ENCODE data around the gene CEP112.

The CEP112 gene

DNA sequence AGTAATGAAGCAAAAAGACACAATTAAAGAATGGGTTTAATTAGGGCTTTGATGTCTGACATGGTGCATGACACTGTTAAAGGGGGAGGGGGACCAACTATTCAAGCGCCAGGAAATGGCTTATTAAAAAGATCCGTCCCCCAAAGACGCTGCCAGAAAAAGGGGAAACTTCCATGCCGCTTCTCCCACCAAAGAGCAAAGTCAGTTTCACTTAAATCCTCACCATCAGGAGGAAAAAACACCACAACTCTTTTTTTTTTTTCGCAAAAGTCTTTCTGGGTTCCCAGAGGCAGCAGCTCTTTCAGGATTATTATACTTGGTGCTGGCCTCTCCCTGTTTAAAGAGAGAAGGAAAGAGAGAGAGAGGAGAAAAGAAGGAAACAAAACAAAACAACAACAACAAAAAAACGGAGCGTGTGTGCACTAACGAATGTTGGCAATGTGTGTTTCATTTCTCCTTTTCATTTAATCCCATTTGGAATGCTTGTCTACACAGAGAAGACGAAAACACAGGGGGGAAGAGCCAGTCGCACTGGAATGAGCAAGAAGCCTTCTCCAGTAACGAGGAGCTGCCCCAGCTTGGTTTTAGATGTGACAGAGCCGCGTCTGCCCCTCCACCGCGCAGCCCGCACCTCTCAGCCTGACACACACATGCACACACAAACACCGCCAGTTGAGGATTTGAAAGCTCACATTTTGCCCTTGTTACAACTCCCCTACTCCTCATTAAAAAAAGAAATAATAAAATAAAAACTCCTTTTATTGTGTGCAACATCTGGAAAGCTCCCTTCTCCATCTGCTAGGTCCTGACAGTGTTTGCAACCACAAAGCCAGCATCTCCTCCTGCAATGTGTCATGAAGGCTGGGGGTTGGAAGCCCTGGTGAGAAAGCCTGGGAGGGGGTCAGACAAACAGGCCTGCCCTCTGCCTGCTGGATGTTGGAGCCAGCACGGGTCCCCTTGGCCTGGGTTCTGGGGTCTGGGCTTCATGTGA is 597.8 kb downstream of the CEP112 start:
- TF ChIP-seq GATA3 (IDR thresholded peaks at IDR 0.05; ENCODE audit: low read depth, low read length) = no peak
- no peak for TF ChIP-seq GATA2 (IDR thresholded peaks at IDR 0.05; ENCODE audit: low read depth, low read length)

DNA sequence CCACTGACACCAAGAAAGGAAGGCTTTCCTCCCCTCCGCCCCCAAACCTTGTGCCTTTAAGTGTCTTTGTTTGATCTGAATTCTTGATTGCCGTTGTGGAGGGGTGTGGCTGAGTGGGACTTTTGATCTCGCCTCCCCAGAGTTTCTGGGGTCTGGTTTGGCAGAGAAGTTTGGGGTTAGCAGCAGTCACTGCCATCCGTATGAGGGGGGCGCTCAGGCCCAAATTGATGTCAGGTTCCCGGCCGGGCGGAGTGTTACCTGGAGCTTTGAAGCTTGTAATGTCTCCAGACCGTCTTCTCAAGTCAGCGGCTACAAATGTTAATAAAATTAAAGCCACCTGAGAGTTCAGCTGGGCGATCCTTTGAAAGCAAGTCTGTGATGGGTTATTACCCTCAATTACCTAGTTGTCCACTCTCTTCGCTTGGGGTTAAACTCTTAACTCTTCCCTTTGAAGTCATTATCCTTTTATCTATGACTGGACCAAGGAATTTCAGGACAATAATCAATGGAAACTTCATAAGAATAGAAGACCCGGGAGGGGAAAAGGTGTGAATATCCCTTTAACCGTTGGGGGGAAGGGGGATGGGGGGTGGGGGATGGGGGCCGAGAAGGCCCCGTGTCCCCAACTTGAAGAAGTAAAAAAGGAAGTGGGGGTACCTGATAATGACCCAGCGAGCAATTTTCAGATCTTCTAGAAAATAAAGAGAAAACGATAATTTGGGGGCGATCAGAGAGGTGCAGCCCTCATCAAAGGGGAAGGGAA is 598.7 kb downstream of the CEP112 start:
- TF ChIP-seq GATA3 (IDR thresholded peaks at IDR 0.05; ENCODE audit: low read depth, low read length) = no peak

DNA sequence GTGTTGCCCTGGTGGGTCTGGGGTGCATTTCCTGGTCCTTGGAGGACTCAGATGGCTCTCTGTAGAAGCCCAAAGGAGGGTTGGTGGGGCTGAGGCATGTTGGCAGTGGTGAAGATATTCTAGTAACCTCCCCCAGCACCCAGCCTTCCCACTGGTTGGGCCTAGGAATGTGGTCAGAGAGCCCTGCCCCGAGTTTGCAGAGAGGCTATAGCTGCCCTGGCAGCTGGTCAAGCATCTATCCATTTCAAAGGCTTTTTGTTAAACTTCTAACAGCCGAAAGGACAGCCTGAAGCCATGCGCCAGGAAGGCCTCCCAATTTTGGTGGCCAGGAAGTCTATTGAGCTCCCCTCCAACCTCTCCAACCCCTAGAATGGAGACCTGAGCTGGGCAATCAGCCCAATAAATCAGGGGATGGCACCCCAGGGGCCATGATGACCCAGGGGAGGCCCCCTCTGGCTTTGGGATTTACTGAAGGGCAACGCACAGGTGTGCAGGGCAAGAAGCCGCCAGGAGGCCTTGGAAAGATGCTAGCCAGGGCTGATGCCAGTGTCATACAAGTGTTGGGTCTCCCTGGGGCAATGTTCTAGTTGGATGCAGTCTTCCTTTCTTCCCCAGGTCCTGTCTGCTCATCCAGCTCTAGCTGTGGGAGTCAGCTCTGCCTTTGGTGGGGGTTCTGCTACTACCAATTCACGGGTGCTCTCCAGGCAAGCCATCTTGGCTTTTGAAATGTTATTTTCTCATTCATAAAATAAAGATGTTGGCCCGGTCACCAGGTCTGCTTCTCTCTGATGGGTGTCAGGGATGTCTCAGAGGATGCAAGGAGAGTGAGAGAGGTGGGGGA is 599.6 kb downstream of the CEP112 start:
- TF ChIP-seq GATA2 (IDR thresholded peaks at IDR 0.05; ENCODE audit: low read depth, low read length) (no peak), GATA3 (IDR thresholded peaks at IDR 0.05; ENCODE audit: low read depth, low read length) (no peak)

DNA sequence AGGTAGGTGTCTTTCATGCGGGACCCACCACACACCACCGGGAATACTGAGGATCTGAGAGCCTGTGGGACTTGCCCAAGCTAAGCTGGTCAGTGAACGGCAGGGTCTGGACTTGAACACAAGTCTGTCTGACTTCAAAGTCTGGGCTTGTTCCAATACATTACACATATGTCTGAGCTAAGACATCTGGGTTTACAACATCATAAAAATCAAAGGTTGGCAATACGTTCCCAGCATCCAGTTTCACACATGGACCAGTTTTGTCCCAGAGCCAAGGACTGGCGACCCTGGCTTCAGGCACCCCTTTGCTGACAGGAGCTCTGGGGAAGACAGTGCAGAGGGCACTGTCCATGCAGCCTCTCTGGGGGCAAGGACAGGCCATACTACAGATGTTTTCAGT is 602.6 kb downstream of the CEP112 start:
- TF ChIP-seq GATA3 (IDR thresholded peaks at IDR 0.05; ENCODE audit: low read depth, low read length) (no peak), GATA2 (IDR thresholded peaks at IDR 0.05; ENCODE audit: low read depth, low read length) (no peak)

GRCh38 chr17:65588181-65588808 is 603.6 kb downstream of the CEP112 start:
- no peak for TF ChIP-seq GATA3 (IDR thresholded peaks at IDR 0.05; ENCODE audit: low read depth, low read length)
- 0 out of 2 replicates have a peak, but pooled peaks have one; percentile 3 for TF ChIP-seq GATA2 (IDR thresholded peaks at IDR 0.05; ENCODE audit: low read depth, low read length)

GRCh38 chr17:65587534-65588180 is 604.3 kb downstream of the CEP112 start:
- TF ChIP-seq GATA2 (IDR thresholded peaks at IDR 0.05; ENCODE audit: low read depth, low read length) = 0 out of 2 replicates have a peak, but pooled peaks have one; percentile 12
- TF ChIP-seq GATA3 (IDR thresholded peaks at IDR 0.05; ENCODE audit: low read depth, low read length) = no peak

- no peak for TF ChIP-seq GATA2 (IDR thresholded peaks at IDR 0.05; ENCODE audit: low read depth, low read length)
Measured at GRCh38 chr17:65586899-65587298, 605.0 kb downstream of the CEP112 start.
